ENCODE data around the gene HAP1.

DNA sequence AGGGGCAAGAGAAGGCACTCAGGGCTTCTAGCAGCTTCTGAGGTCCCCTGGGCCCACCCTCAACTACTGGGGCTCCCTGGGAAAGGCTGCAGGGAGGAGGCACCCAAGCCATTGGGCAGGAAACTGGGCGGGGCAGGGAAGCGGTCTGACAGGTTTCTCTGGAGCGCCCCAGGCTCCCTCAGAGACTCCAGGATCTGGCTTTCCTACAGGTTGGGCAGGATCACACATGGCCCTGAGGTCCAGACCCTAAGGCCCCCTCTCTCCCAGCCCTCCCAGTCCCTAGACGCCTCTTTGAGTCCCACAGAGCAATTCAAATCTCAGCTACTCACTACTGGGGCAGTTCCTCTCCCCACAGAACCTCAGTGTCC, 37.8 kb upstream of the HAP1 start:
- TF ChIP-seq CTCF (IDR thresholded peaks at IDR 0.05; ENCODE audit: low read length) (no peak), EZH2 (IDR thresholded peaks at IDR 0.05; ENCODE audit: borderline replicate concordance, low read length) (no peak)
